HG03039 (cell line): ENCODE data around the gene SMIM43.
"Not testable (repeated sequence)": the region's sequence is repeated elsewhere in the genome, so short reads cannot be mapped to it uniquely, and the experiment has no call there.

Experiments
- ATAC-seq: cut with Tn5 transposase; IDR thresholded peaks from one replicate; pipeline ENCODE4 v1.9.1; 2021; ENCODE audit warnings: mild to moderate bottlenecking, moderate library complexity; ENCODE audit not compliant: unreplicated experiment

Gene SMIM43

DNA sequence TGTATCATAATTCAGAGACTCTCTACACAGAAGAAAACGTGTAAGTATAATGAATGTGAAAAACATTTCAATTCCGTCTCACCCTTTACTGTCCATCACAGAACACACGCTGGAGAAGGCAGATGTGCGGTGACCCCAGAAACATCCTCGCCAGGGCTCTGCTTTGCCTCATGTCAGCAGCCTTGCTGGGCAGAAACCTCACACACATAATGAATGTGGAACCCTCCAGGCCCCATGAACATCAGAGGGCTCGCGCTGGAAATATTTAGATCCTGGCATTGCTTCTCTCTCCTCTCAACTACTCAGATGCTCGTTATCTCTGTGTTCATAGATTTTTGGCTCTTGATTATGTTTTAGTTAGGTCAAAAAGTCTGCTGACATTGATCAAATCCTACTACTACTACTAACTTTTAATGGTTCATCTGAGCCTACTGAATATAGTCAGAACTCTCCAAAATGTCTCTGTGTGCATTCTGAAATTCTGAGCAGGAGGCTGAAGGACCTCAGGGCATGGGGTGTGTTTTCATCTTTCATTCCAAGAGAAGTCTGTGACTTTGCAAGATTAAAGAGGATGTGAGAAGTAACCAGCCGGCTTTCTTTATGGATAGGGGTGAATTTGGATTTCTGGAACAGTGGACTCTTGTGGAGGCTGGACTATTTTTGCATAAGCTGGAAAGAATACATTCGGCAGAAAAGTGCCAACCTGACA is 27.0 kb downstream of the SMIM43 start:
- no peak for ATAC-seq

GRCh38 chr4:121736735-121737351 is 28.1 kb downstream of the SMIM43 start:
- ATAC-seq: no peak

GRCh38 chr4:121734571-121734970 is 30.4 kb downstream of the SMIM43 start:
- no peak for ATAC-seq

DNA sequence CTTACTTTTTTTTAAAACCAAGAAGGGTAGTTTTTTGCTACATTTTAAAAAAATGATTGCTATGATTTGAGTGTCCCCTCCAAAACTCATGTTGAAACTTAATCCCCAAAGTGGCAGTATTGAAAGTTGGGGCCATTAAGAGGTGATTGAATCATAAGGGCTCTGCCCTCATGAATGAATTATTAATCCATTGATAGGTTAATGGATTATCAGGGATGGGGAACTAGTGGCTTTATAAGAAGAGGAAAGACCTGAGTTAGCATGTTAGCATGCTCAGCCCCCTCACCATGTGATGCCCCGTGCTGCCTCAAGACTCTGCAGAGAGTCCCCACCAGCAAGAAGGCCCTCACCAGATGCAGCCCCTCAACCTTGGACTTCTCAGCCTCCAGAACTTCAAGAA is 31.0 kb downstream of the SMIM43 start:
- no peak for ATAC-seq

GRCh38 chr4:121729753-121730152 is 35.2 kb downstream of the SMIM43 start:
- ATAC-seq: not testable (repeated sequence)

DNA sequence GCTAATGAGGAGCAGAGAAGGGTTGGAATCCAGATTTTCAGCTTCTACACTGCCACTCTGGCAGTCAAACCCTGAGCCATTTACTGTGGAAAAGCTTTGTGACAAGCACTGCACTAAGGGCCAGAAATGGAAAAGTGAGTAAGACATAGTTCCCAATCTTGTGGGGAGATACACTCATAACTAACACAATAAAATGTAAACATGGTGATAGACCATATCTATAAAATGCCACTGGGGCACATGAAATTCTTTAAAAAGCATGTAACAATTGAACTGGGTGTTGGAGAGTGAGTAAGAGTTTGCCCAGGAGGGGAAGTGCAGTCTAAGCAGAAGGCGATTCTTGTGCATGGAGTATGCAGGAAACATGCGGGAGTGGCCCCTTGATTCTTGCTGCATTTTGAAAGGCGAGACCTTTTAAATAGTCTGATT is 36.2 kb downstream of the SMIM43 start:
- ATAC-seq: no peak

DNA sequence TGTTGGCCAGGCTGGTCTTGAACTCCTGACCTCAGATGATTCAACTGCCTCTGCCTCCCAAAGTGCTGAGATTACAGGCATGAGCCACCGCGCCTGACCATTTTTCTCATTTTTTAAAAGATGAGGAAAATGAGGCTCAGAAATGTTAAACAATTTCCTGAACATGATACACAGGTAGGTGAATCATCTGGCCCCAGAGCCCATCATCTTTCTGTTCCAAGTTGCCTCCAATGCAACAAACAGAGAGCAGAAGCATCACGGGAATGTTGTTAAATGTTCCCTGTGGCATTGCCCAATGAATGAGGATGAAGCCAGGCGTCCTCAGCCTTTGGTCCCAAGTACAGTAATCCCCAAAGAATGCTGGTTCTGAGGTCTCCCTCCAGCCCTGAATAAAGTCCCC is 36.9 kb downstream of the SMIM43 start:
- ATAC-seq: no peak

GRCh38 chr4:121726642-121727268 is 38.2 kb downstream of the SMIM43 start:
- ATAC-seq: peak; percentile 96

- ATAC-seq: no peak
Observed at GRCh38 chr4:121724671-121725070, 40.3 kb downstream of the SMIM43 start.

DNA sequence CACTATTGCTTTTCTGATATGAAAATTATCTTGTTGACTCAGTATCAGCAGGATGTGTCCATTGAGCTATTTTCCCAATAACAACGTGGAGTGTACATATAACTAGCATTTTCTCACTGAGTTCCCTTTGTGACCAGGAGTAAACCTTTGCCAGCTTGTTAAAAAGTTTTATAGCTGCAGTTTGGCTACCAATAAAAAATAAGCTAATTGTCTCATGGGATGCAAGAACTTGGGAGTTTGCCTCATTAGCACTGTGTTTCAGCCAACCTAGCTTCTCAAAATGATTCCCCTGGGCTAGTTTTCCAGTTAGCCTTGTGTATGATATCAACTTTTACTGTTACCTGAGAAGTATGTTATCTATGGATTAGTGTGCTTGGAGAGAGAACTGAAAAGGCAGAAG is 43.3 kb downstream of the SMIM43 start:
- no peak for ATAC-seq

GRCh38 chr4:121720109-121720508 is 44.9 kb downstream of the SMIM43 start:
- ATAC-seq: no peak

- no peak for ATAC-seq
Observed at GRCh38 chr4:121717680-121718237, 47.2 kb downstream of the SMIM43 start.

DNA sequence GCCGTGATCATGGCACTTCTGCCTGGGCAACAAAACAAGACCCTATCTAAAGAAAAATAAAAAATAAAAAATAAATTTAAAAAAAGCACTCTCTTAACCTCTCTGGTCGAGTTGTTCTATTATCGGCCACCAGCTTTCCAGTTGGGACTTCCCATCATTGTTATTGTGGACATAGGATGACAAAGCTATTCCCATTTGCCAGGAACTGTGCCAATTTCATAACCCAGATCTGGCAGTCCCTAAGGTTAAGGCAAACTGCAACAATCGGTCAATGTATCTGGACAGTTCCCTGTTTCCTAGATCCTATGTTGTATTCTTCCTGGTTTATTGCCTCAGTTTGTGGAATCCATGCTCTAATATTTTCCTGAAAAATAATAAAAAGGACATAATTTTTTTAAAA is 50.4 kb downstream of the SMIM43 start:
- no peak for ATAC-seq

- ATAC-seq: no peak
Observed at GRCh38 chr4:121712783-121713182, 52.2 kb downstream of the SMIM43 start.

- no peak for ATAC-seq
Observed at GRCh38 chr4:121712001-121712651, 52.8 kb downstream of the SMIM43 start.

GRCh38 chr4:121711263-121712000 is 53.5 kb downstream of the SMIM43 start:
- peak; percentile 92 for ATAC-seq

DNA sequence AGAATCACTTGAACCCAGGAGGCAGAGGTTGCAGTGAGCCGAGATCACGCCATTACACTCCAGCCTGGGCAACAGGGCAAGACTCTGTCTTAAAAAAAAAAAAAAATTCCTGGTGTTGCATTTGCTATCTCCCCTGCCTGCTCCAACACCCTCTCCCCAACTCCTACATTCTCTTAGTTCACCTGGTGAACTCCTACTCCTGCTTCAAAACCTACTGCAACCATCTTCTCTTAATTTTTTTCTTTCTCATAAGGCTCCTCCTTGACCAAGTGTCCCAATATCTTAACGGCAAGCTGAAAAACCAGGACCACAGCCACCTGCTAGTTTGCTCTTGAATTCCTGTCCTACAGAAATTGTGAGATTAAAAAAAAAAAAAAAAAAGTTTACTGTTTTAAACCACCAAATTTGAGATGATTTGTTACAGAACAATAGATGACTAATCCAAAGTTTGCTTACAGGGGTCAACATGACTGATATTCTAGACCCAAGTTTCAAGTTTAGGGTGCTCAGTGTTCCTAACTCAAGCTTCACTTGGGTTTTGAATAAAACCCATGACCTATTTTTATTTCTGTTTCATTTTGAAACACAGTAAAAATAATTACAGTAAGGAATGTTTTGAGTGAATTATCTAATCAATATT is 55.1 kb downstream of the SMIM43 start:
- peak; percentile 41 for ATAC-seq
